Activated CD8-positive, alpha-beta memory T cell treated with anti-CD3 and anti-CD28 coated beads for 36 hours (primary cell): ENCODE results near the gene TMEM127. TPM values are rescaled to one million over a fixed set of nuclear protein-coding genes. Genes with fewer than 3 reads are reported as not detected.
"Not testable (repeated sequence)": the region's sequence is repeated elsewhere in the genome, so short reads cannot be mapped to it uniquely, and the experiment has no call there.

Source experiments
- CTCF ChIA-PET: fragments of 350-600 bp; sonication (Branson Sonifier 250); formaldehyde crosslinking; loops from one replicate; lab custom pipeline; 2021; ENCODE audit warnings: antibody characterized with exemption; lab: Charles Lee
- POLR2A ChIA-PET: fragments of 350-600 bp; sonication (Branson Sonifier 250); formaldehyde crosslinking; loops from one replicate; lab custom pipeline; 2021; ENCODE audit warnings: antibody characterized with exemption; lab: Charles Lee
- total RNA-seq, 2 experiments: library from RNA; stranded (reverse); gene quantifications; one replicate each; pipeline ENCODE4 v1.2.3, GENCODE V29; 2021

TMEM127 gene
- total RNA-seq, 2 experiments from 2014 or later = 24.6 to 27.4 TPM

DNA sequence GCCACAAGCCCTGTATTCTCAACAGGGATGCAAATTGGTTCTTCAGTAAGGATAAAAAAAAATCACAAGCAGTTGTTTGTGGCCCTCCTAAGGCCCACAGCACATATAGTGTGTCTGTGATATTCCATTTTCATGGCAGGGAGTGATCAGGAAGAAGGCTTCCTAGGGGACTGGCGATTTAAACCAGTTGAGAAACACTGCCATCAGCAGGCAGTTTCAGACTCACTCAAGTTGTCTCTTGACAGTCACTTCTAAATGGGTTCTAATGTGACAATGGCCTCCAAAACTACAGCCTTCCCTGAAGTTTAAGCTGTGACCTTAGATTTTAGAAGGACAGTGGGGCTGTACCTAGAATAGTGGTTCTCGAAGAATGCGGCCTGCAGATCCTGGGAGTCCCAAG, 6.2 kb upstream of the TMEM127 start:
- ChIA-PET CTCF (no interaction called here), POLR2A (no interaction called here)

GRCh38 chr2:96267159-96267971, 1.6 kb upstream of the TMEM127 start:
- ChIA-PET CTCF (interaction anchor here (0.7 to 1.7 kb wide), 11 partner anchors 28 to 287 kb away, joined by 3 to 9 read pairs (median 4); partner anchors contain the start of genes ASTL and STARD7), POLR2A (interaction anchor here (0.6 to 2.0 kb wide), 8 partner anchors 37 to 268 kb away, joined by 3 to 17 read pairs (median 5); partner anchors contain the start of gene STARD7)

DNA sequence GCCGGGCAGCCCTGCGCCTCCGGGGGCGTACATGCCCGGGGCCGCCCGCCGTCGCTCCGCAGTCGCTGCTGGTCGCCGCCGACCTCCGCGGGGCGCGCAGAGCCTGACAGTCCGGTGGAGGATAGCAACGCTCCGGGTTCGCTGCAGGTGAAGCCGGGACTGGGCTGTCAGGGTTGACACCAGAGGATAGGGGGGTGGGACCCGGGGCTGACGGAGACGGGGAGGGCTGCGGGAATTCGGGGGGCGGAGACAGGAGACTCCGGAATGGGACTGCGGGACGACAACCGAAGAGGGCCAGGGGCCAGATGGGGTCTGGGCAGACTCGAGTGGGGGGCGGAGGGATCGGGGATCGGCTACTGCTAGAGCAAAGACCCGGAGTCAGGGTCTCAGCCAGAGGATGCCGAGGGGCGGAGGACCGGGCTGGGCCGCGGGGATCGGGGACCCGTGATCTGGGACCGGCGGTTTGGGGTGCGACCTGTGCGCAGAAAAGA, 403 bp downstream of the TMEM127 start:
- ChIA-PET POLR2A (no interaction called here), CTCF (interaction anchor here (1.0 to 1.3 kb wide), 3 partner anchors 34 to 148 kb away, joined by 3 to 7 read pairs (median 5); partner anchors contain the start of gene STARD7)

GRCh38 chr2:96264656-96265348, 995 bp downstream of the TMEM127 start:
- ChIA-PET POLR2A (interaction anchor here (0.5 kb wide), 1 partner anchor 83 kb away, joined by 3 read pairs; no protein-coding TSS in a partner anchor), CTCF (interaction anchor here (0.8 to 1.3 kb wide), 4 partner anchors 33 to 148 kb away, joined by 3 to 7 read pairs (median 4); partner anchors contain the start of gene STARD7)

GRCh38 chr2:96264086-96264485, 1.7 kb downstream of the TMEM127 start:
- ChIA-PET POLR2A (interaction anchor here (0.5 kb wide), 1 partner anchor 84 kb away, joined by 3 read pairs; no protein-coding TSS in a partner anchor), CTCF (interaction anchor here (1.1 to 1.3 kb wide), 2 partner anchors 56 to 147 kb away, joined by 5 to 7 read pairs; partner anchors contain the start of gene STARD7)

DNA sequence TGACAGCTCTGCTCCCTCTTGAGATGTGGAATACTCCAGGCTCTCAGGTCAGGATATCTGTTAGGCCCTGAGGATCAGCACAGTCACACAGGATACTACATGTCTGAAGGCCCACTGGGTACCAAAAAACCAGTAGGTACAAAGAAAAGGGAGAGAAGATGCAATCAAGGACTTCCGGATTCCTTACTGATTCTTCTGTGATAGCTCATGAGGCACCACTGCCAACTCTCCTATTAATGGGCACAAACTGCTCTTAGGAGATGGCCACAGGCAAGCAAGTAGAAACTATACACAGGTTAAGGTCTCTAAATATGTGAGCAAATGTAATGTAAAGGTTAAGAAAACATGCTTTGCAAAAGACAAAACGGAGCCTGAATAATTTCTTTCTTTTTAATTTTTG, 3.5 kb downstream of the TMEM127 start:
- POLR2A ChIA-PET = no interaction called here
- CTCF ChIA-PET = interaction anchor here (0.6 kb wide), 1 partner anchor 43 kb away, joined by 3 read pairs; the partner anchor contains the start of gene SNRNP200

DNA sequence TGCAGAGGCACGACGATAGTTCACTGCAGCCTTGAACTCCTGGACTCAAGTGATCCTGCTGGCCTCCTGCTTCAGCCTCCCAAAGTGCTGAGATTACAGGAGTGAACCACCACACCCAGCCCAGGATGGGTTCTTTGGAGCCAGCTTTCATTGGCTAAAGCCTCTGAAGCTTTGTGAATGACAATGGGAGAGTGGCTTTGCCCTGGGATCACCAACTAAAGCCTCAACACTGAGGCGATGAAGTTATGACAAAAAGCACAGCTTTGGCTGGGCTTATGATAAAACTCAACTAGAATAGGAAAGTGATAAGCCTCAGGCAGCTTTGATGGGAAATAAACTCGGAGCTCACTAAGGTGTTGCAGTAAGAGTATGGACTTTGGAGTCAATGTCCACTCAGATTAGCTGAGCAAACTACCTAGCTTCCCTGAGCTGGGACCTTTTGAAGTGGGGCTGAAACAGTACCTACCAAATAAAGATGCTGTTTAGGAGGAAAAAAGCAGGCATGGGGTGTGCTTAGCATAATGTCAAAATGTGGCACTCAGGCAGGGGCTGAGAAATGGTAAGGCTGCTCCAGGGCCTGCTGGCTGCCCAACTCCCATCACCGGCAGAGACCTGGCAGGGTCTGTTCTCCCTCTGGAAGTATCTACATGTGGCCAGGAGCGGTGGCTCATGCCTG, 4.3 kb downstream of the TMEM127 start:
- POLR2A ChIA-PET = no interaction called here
- CTCF ChIA-PET = interaction anchor here (0.6 to 1.4 kb wide), 5 partner anchors 24 to 248 kb away, joined by 3 to 4 read pairs (median 3); partner anchors contain the start of genes SNRNP200 and STARD7

DNA sequence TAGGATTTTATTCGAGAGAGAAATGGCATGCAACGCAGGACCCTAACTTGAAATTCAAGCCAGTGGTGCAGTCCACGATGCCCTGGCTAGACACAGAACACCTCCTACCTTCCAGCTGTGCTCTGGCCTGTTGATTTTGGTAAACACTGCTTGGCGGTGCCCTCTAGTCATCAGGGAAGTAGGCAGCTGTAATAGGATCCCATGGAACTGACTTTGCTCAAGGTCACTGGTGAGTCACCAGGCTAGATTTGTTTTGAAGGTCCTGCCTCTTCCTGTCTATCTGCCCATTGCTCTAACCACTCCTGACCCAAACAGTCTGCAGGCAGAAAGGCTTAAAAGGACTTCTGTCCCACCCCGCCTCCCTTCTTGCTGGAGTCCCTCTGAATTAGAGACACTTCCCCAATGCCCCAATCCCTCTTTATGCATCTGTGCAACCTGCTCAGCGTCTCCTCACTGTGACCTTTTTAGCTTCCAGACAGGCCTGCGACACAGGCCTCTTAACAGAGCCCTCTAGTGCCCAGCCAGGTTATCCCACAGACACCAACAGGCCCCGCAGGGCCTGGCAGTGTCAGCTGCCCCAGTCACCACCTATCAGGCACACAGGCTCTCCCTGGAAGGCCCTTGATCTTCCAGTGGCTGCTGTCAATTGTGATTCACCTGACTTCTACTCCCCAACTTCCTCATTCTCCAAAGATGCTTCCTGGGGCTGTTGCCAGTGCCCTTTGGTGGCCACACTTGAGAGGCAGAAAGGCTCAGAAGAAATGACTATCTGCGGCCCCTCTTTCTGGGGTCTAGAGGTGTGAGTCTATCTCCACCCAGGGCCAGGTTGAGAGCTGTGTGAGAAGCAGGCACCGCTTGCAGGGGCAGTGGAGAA, 5.2 kb downstream of the TMEM127 start:
- CTCF ChIA-PET = interaction anchor here (0.9 to 1.4 kb wide), 5 partner anchors 20 to 249 kb away, joined by 3 to 4 read pairs (median 4); partner anchors contain the start of gene STARD7
- POLR2A ChIA-PET = no interaction called here

- POLR2A ChIA-PET = interaction anchor here (0.8 kb wide), 1 partner anchor 51 kb away, joined by 3 read pairs; the partner anchor contains the start of gene STARD7
- CTCF ChIA-PET = no interaction called here
Measured at GRCh38 chr2:96259497-96259921, 6.3 kb downstream of the TMEM127 start.

- ChIA-PET POLR2A (no interaction called here), CTCF (no interaction called here)
Measured at GRCh38 chr2:96258166-96259022, 7.4 kb downstream of the TMEM127 start.

DNA sequence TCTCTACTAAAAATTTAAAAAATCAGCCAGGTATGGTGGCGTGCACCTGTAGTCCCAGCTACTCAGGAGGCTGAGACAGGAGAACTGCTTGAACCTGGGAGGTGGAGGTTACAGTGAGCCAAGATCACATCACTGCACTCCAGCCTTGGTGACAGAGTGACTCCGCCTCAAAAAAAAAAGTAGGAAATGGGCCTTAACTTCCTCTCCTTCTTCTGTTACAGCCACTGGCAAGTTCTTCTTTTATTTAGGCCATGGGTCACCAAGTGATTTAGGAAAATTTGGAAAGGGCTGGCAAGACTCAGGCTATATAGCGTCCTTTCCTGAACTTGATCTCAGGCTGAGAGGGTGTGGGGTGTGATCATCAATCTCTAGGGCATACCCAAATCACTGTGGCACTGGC, 8.1 kb downstream of the TMEM127 start:
- POLR2A ChIA-PET, CTCF ChIA-PET: not testable (repeated sequence)

DNA sequence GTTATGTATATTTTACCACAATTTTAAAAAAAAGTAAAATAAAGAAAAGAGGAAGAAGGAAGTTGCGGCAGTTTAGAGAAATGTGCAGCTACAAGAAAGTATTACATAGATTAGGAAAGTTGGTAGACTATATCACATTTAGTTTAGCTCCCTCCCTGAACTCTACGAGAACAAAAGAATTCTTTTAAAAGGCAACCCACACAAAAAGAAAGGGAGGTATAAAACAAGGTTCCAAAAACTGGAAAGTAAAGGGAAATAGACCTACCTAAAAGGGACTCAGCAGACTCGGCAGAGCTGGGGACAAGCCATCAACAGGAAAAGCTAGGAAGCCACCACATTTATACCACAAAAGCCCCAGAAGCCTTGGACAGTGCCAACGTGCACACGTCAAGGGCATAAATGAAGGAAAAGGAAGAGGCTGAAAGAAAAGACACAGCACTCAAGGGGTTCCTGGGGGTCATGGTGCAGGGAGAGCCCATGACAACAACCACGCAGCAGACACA, 9.1 kb downstream of the TMEM127 start:
- ChIA-PET CTCF (interaction anchor here (0.7 kb wide), 2 partner anchors 18 to 167 kb away, joined by 3 read pairs; no protein-coding TSS in a partner anchor), POLR2A (no interaction called here)

DNA sequence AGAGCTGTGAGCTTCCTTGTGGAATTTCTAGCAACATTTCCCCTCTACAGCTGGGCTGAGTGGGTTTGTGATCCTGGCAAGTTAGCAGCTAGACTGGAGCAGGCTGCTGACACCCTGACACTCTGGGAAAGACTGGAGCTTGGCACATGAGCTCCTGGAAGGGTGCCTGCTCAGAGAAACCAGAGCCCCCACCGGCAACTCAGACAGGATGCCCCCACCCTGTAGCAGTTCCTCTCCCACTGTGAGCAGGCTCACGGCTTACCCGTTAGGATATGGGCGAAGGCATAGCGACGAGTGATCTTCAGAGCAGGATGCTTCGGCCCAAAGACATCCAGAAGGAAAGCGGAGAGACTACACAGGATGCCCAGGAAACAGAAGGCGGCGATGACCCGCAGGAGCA, 11.2 kb downstream of the TMEM127 start:
- CTCF ChIA-PET = interaction anchor here (0.9 kb wide), 1 partner anchor 80 kb away, joined by 3 read pairs; no protein-coding TSS in a partner anchor
- POLR2A ChIA-PET = no interaction called here

DNA sequence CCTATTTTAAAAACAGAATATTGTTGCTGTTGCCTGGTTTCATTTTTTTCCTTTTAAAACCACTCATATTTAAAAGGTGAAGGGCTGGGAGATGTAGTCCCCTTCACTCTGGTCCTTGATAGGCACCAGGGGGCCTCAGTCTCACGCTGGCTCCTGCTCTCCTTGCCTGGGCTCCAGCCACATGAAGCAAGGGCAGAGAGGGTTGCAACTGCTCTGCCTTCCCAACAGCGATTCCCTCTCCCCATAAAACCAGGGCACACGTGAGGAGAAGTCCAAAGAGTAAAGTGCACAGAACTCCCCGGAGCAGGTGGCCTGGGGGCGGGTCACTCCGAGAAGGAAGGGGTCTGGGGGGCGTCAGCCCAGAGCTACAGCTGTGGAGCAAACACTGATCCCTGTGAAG, 12.8 kb downstream of the TMEM127 start:
- CTCF ChIA-PET = no interaction called here
- POLR2A ChIA-PET = no interaction called here

DNA sequence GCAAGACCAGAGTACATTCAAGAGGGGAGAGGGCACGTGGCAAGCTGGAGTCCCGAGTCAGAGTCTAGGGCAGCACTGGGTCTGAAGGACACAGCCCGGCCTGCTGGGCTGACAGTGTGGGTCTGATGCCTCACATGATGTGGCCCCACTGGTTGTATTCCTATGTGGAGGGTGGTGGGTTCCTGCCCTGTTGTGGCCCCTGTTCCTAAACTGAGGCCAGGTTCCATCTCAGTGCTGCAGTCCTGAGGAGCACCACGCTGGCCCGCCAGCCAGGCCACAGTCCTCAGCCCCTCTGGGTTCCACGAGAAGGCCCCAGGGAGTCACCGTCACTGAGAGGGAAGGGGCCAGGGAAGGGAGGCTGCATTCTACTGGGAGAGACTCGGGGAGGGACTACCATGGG, 13.3 kb downstream of the TMEM127 start:
- POLR2A ChIA-PET = no interaction called here
- CTCF ChIA-PET = no interaction called here

DNA sequence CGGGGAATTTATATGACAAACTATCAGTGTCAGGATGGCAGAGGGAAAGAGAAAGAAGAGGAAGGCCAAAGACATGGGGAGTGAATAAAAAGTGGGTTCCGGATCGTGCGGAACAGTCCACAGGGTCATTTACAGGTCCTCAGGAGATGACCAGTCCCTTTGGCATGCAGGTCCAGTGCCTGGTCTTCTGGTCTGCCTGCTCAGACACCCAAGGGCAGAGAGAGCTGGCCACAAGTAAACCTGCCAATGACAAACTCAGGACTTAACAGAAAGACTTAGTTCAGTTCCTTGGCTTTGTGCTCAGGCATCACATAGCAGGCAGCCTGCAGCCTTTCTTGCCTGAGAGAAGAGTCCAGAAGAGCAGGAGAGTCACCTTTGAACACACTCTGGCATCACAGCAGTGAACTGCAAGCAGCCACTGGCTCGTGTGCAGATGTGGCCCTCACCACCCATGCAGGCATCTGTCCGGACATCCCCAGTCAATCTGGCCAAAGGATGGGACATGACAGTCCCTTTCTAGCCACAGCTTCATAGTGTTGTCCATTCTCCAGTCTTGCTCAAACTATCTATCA, 14.0 kb downstream of the TMEM127 start:
- POLR2A ChIA-PET = no interaction called here

More for the DNA sequence above, 14.0 kb downstream of the TMEM127 start:
- CTCF ChIA-PET = no interaction called here
